ENCODE measurements around the gene PAK5.

The PAK5 gene

GRCh38 chr20:9613871-9614270, 225.0 kb downstream of the PAK5 start:
- DNase-seq: no peak

DNA sequence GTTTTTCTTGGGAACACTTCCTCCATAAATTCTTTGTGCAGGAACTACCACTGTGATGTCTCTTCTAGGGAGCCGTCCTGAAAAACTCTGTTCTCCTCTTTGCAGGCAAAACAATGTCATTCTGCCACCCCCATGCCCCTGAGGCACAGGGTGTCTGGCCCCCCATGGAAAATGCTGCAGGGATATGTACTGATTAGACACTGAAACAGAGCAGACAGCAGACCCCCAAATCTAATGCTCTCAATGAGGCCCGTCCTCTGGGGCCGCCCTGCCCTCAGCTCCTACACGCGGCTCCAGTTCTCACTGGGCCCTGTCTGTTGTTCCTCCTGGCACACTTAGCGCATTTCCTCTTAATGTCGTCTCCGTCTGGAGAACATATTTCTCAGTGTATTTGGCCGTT, 227.0 kb downstream of the PAK5 start:
- DNase-seq: no peak

DNA sequence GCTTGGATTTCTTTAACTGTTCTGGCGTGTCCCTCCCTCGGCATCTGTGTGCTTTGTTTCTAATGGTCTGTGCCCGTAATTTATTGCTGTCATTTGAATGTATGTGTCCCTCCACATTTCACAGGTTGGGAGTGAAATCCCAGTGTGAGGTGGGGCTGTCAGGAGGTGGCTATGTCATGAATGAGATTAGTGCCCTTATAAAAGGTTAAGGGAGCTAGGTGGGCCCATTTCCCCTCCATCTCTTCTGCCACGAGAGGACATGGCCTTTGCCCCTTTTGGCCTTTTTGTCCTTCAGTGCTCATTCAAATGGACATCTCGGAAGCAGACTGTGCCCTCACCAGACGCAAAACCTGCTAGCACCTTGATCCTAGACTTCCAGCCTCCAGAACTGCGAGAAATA, 228.2 kb downstream of the PAK5 start:
- no peak for DNase-seq

GRCh38 chr20:9609887-9610502, 228.9 kb downstream of the PAK5 start:
- DNase-seq: peak; percentile 73 to 91 (median 86)

DNA sequence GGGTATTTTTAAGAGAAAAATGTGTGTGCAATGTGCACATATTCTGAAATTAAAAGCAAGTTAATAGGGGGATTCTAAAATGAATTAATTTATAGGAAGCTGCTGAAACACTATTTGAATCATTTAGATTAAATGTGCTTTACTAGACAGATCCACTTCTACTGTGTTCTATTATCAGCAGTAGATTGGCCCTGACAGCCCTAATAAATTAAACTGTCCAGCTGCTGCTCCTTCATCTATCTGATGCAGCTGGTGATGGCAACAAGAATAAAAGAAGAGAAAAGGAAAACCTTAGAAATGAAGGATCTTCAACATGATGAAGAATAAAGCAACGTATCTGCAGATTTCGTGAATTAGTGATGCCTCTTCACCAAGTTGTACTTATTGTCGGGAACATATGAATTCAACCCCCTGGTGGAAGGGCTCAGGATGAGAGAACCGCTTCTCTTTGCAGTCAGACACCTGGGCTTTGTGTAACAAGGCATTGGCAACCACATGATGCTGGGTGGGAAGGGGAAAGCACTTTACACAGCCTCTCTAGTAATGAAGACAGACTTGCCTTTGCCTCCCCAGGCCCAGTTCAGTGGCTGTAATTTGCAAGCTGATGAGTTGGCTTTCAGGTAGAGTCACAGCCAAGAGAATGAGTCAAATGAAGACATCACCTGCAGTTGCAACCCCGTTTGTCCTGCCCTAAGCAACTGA, 230.1 kb downstream of the PAK5 start:
- peak; percentile 8 to 72 (median 36) for DNase-seq

GRCh38 chr20:9602847-9603183, 236.1 kb downstream of the PAK5 start:
- no peak for DNase-seq

GRCh38 chr20:9600562-9600961, 238.3 kb downstream of the PAK5 start:
- no peak for DNase-seq

- DNase-seq: no peak
Observed at GRCh38 chr20:9597547-9597946, 241.3 kb downstream of the PAK5 start.

DNA sequence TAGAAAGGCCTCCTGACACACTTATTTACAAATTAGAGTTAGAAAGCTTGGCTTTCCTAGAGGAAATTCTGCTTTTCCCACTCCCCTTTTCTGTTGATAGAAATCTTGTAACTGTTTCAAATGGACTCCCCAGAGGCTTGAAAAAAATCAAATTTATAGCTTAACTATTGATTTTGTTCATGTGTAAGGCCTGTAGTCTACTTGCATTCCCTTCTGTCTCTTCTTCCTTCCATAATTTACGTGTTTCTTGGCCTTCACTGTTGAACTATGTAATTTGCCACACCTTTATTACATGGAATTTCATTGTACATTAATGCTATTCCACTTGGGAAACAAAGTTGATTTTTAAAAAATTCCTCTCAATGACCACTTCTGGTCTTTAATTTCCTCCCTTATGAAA, 243.1 kb downstream of the PAK5 start:
- DNase-seq: no peak

DNA sequence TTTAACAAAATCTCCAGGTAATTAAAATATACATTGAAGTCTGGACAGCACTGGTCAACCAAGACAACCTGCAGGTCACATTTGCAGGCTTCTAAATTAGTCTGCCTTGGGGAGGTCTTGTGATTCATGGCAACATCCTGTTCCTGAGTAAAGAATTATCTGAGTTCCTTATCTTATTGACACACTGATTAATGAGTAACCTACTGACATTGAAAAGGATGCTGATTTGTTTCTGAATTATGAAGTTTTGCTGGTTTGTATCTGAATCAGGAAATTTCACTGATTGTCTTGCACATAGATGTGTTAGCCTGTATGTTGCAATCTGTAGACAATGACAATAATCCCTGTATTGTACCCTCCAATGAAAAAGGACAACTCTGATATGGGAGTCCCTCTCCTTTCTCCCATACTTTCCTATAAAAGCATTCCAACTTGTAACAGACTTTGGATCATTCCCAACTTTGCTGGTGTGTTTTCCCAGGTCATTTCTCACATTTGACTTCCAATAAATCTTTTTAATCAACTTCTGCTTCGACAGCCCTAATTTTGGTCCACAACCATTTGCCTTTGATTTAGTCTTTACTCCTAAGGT, 244.5 kb downstream of the PAK5 start:
- DNase-seq: no peak

DNA sequence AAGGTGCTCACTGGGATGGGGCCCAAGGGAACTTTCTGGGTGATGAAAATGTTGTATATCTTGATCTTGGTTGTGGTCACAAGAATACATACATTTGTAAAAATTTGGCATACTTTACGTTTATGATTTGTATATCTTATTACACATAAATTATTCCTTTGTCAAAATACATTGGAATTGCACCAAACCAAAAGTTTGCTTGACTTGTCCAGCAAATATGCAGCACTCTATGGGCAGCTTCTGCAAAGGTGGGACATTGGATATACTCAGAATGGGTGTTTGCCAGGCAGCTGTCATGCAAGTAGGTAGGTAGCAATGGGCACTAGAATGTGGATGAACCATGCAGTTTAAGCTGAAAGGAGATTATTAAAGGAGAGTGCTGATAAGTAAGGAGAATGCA, 246.5 kb downstream of the PAK5 start:
- no peak for DNase-seq

- DNase-seq: no peak
Observed at GRCh38 chr20:9591080-9591479, 247.8 kb downstream of the PAK5 start.

- DNase-seq: peak in 1 of 3 experiments; percentile 11
Observed at GRCh38 chr20:9590189-9590588, 248.7 kb downstream of the PAK5 start.

DNA sequence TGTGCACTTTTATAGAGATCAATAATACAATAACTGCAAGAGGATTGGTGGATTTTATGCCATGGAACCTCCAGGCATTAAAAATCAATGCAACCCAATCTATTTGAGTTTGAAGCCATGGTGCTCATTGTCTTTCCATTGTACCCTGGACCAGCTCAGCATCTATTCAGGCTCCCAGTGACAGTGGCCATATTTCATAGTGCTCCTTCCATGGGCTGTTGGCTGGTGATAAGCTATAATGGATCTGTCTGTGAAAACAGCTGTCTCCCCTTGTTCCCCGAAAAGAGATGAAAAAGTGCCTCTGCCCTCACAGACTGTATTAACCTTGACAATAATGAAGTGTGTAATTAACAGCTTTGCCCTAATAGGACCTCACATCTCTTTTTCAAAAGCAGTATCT, 250.2 kb downstream of the PAK5 start:
- peak in 1 of 3 experiments; percentile 25 for DNase-seq

GRCh38 chr20:9583151-9583550, 255.7 kb downstream of the PAK5 start:
- DNase-seq: peak in 2 of 3 experiments; percentile 35 to 79

GRCh38 chr20:9582137-9582536, 256.7 kb downstream of the PAK5 start:
- no peak for DNase-seq

DNA sequence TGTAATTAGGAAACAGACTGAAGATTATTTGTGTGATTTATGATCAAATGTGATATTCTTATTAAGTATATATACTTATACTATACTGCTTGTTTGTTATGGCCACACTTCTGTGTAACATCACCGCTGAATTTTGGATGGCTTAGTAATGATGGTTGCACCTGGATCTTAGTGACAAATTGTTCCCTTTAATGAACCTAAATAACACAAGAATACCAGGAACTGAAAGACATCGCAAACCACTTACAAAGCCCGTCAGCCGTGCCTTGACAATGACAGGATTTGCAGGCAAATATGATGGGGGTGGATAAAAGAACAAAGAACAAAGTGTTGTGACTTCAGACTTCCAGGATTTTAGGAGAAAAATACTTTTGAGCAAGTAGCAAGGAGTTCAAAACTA, 257.4 kb downstream of the PAK5 start:
- DNase-seq: peak; percentile 9 to 86 (median 40)

DNA sequence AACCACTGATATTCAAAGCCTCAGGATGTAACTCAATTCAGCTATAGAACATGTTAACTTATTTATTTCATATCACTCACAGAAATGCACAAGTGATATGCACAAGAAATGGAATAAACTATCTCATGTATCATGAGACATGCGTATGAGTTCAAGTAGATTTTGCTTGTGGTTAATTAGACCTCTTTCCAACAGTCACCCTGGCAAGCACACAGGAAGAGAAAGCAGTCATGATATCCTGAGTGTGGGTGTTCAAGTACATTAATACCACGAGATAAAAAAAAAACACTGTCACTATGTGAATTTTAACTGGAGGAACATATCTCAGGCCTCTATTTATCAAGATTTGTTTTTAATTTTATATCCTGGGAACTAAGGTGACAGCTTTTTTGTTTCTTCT, 260.3 kb downstream of the PAK5 start:
- DNase-seq: no peak

DNA sequence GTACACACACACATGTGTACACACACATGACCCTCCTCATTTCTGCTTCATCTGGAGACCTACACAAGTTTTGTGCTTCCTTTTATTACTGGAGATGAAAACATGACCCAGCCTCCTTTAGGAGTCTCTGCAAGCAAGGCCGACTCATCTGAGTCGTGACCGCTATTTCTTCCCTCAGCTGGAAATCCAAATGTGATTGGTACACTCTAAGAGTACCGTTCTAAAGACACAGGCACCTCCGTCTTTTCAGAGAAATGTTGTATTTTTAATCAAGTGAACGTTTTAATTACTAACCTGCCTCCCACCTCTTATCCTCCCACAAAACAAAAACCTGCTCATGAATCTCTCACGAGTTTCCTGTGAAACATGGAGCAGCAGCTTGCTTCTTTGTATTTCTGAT, 261.5 kb downstream of the PAK5 start:
- no peak for DNase-seq

DNA sequence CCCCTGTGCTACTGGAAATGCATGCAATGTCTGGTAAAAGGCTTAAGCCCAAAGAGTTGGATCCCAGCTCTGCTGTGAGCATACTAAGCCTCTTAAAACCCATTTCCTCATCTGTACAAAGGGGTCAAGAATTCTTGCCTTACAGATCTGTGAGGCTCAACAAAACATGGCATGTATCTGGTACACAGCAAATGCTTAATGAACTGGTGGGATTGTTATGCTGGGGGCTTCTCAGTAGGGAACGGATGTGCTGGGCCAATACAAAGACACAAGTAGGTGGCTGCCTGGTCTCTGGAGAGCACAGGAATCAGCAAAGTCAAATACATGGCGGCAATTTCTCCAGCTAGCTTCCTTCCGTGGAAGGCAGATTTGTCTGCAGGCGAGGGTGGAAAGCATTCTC, 262.2 kb downstream of the PAK5 start:
- no peak for DNase-seq

DNA sequence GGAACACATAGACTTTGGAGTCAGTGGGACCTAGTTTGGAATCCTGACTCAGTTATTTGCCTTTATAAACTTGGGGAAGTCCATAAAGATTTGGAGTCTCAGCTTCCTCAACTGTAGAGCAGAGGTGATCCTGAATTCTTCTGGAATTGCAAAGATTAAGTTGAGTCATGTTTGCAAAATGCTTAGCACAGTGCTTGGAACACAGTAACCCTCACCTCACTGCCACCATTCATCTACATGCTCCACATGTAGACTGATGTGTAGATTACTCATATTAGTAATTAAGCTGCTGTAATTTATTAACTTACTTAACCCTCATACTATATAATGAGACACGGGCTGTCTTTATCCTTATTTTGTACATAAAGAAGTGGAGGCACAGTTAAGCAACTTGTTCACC, 263.0 kb downstream of the PAK5 start:
- no peak for DNase-seq

- no peak for DNase-seq
Observed at GRCh38 chr20:9574776-9575175, 264.1 kb downstream of the PAK5 start.

DNA sequence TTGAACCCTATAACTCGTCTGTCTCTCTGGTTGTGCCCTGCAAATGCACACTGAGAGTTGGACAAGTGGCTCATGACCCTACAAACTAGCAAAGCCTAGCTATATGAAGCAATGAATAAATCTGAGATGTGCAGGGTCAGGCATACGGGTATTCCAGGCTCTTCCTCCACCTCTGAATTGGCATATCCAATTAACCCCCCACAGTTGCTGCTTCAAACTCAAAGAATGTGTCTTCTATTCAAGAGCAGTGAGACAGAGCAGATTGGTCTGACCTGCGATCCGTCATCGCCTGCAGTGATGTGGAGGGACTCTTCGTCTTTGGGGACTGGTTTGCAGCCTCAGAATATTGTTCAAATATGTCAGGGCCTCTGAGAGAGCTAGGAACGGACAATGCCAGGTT, 264.7 kb downstream of the PAK5 start:
- no peak for DNase-seq

GRCh38 chr20:9573335-9574151, 265.3 kb downstream of the PAK5 start:
- DNase-seq: peak; percentile 18 to 57 (median 40)

All from NCI-H1417 (cell line).